Measurements from ENCODE around the gene AUTS2. TPM values are rescaled to one million over a fixed set of nuclear protein-coding genes. Genes with fewer than 3 reads are reported as not detected.

Gene AUTS2
- total and polyA plus RNA-seq, 2 of the 8 experiments (the other 6 are each of a cell fraction or from before 2014, with no cell fraction given): 25.9 to 101 TPM

- TF ChIP-seq RFX5 (IDR thresholded peaks at IDR 0.05; ENCODE audit: borderline replicate concordance, low read depth, low read length) (no peak), SUZ12 (IDR thresholded peaks at IDR 0.05; ENCODE audit: low read length) (no peak), POU5F1 (IDR thresholded peaks at IDR 0.05; ENCODE audit: low read depth, low read length) (no peak)
Observed at GRCh38 chr7:70063371-70063770, 465.1 kb downstream of the AUTS2 start (continued).
